Loucy (cell line): ENCODE measurements around the gene LRRC4C.

Source experiments
- EZH2phosphoT487 ChIP-seq: fragments of 200-600 bp; IDR thresholded peaks from 2 replicates; pipeline ENCODE4 v1.6.1; 2018; ENCODE audit warnings: antibody characterized with exemption, mild to moderate bottlenecking, moderate library complexity, borderline replicate concordance
- TF ChIP-seq, protein P1 (sequence below): fragments of 200-600 bp; sonication (generic); conservative IDR thresholded peaks from 2 replicates; pipeline ENCODE4 v1.5.1; 2014; ENCODE audit warnings: mild to moderate bottlenecking, antibody characterized with exemption, low read length

DNA sequence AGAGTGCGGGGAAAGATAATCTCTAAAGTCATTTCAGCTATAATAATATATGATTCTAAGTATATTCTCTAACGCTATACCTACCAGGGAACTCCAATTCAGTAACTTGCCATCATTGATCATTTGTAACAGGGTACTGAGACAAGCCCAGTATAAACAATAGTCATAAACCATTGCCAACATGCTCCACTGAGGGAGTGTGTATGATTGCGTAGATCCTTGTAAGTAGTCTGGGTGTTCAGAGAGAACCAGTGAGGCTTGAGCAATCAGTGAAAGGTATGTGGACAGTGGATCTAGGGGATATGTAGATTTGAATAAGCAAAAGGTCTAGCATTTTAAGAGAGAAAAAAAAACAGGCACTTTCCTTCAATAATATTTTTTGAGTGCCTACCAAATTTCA is 1326.0 kb downstream of the LRRC4C start:
- TF ChIP-seq, protein P1, sequence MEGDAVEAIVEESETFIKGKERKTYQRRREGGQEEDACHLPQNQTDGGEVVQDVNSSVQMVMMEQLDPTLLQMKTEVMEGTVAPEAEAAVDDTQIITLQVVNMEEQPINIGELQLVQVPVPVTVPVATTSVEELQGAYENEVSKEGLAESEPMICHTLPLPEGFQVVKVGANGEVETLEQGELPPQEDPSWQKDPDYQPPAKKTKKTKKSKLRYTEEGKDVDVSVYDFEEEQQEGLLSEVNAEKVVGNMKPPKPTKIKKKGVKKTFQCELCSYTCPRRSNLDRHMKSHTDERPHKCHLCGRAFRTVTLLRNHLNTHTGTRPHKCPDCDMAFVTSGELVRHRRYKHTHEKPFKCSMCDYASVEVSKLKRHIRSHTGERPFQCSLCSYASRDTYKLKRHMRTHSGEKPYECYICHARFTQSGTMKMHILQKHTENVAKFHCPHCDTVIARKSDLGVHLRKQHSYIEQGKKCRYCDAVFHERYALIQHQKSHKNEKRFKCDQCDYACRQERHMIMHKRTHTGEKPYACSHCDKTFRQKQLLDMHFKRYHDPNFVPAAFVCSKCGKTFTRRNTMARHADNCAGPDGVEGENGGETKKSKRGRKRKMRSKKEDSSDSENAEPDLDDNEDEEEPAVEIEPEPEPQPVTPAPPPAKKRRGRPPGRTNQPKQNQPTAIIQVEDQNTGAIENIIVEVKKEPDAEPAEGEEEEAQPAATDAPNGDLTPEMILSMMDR = no peak
- no peak for TF ChIP-seq EZH2phosphoT487
